Adrenal gland (tissue), 5 donors: ENCODE results near the gene CLEC4G.

Source experiments
- POLR2A ChIP-seq, 2 donors: fragments of 450-650 bp; IDR thresholded peaks; one replicate each; pipeline ENCODE4 v1.6.1; 2017; ENCODE audit warnings: antibody characterized with exemption in 2 of 2, mild to moderate bottlenecking in 2 of 2, moderate library complexity in 1 of 2
- TF ChIP-seq, protein P1 (sequence below), 6 experiments: fragments of 450-650 bp in 4 of 6; fragments of 200-600 bp in 2 of 6; sonication (generic) in 1 of 6; IDR thresholded peaks; 1 replicate in 5 of 6; 2 replicates in 1 of 6; pipeline versions ENCODE4 v1.5.1 to v1.8.0; 2016 to 2021; ENCODE audit warnings: antibody characterized with exemption in 6 of 6, mild to moderate bottlenecking in 2 of 6, moderate library complexity in 1 of 6
- donor health status: DM: no; HTN: no; CAD: no.

DNA sequence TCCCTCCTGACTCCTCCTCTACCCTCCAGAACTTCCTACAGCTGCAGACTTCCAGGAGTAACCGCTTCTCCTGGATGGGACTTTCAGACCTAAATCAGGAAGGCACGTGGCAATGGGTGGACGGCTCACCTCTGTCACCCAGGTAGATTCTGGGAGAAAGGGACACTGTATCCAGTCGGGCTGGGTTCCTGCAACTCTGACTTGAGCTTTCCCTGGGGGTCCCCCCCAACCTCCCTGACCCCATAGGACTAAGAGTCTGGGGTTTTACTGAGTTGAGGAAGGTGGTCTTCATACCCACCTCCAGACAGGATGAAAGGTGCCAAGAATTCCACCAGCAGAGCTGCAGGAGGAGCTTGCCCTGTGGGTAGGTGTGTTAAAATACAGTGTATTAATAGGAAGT lies 35.6 kb upstream of the CLEC4G start:
- TF ChIP-seq, protein P1, sequence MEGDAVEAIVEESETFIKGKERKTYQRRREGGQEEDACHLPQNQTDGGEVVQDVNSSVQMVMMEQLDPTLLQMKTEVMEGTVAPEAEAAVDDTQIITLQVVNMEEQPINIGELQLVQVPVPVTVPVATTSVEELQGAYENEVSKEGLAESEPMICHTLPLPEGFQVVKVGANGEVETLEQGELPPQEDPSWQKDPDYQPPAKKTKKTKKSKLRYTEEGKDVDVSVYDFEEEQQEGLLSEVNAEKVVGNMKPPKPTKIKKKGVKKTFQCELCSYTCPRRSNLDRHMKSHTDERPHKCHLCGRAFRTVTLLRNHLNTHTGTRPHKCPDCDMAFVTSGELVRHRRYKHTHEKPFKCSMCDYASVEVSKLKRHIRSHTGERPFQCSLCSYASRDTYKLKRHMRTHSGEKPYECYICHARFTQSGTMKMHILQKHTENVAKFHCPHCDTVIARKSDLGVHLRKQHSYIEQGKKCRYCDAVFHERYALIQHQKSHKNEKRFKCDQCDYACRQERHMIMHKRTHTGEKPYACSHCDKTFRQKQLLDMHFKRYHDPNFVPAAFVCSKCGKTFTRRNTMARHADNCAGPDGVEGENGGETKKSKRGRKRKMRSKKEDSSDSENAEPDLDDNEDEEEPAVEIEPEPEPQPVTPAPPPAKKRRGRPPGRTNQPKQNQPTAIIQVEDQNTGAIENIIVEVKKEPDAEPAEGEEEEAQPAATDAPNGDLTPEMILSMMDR (IDR thresholded peaks at IDR 0.05), result no peak
- no peak for TF ChIP-seq POLR2A (IDR thresholded peaks at IDR 0.05)
